IPS DF 4.7 (cell line): ENCODE data around the gene GALNT5.
"Not testable (repeated sequence)": the region's sequence is repeated elsewhere in the genome, so short reads cannot be mapped to it uniquely, and the experiment has no call there.

ENCODE experiments used
- DNase-seq: peaks from one replicate; pipeline ENCODE4 v3.0.0-alpha.2; 2013; ENCODE audit warnings: low spot score; ENCODE audit errors: extremely low read depth

Gene GALNT5, protein sequence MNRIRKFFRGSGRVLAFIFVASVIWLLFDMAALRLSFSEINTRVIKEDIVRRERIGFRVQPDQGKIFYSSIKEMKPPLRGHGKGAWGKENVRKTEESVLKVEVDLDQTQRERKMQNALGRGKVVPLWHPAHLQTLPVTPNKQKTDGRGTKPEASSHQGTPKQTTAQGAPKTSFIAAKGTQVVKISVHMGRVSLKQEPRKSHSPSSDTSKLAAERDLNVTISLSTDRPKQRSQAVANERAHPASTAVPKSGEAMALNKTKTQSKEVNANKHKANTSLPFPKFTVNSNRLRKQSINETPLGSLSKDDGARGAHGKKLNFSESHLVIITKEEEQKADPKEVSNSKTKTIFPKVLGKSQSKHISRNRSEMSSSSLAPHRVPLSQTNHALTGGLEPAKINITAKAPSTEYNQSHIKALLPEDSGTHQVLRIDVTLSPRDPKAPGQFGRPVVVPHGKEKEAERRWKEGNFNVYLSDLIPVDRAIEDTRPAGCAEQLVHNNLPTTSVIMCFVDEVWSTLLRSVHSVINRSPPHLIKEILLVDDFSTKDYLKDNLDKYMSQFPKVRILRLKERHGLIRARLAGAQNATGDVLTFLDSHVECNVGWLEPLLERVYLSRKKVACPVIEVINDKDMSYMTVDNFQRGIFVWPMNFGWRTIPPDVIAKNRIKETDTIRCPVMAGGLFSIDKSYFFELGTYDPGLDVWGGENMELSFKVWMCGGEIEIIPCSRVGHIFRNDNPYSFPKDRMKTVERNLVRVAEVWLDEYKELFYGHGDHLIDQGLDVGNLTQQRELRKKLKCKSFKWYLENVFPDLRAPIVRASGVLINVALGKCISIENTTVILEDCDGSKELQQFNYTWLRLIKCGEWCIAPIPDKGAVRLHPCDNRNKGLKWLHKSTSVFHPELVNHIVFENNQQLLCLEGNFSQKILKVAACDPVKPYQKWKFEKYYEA

DNA sequence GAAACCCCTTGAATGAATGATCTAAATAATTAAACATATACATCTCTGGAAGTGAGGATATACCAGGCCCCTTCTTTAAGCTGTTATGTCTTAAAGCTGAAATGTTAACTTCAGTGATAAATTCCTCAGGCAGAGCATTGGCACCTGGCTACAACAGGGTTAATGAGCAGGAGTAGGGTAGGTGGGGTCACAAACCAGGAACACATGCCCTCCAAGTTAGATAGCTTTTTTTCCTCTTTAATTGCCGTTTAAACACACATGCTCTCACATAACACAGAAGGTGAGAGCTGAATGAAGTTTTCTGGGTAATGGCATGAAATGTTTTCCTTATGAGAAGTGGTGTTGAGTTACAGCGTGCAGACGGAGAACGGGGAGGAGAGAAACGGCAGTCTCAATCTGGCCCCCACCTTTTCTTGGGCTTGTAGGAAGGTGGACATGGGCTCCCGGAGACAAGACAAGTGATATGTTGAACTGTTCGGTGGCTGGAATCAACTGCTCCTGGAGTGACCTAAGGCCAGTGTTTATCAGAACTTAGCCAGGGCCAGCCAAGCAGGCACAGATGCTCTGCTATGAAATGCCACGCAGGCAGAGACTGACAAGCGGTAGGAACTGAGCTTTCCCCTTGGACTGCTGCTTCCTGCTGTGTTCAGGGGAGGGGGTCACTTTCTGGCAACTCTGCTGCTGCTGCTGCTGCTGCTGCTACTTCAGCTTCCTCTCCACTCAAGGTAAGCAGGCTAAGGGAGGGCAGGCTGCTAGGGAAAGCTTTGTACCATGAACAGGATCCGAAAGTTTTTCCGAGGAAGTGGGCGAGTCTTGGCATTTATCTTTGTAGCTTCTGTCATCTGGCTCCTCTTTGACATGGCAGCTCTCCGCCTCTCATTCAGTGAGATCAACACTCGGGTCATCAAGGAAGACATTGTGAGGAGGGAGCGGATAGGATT, at the start of gene GALNT5:
Gene GALNT5 (plus strand): TSS at position 394 of the 941 bp plus-strand sequence. CDS start 378 bp downstream, at position 772.
- DNase-seq = no peak

GRCh38 chr2:157216286-157216965, 41.1 kb upstream of the GALNT5 start:
- no peak for DNase-seq

- DNase-seq = no peak
Measured at GRCh38 chr2:157217409-157217808, 40.1 kb upstream of the GALNT5 start.

- DNase-seq = no peak
Measured at GRCh38 chr2:157218911-157219310, 38.6 kb upstream of the GALNT5 start.

- no peak for DNase-seq
Measured at GRCh38 chr2:157220502-157220901, 37.0 kb upstream of the GALNT5 start.

DNA sequence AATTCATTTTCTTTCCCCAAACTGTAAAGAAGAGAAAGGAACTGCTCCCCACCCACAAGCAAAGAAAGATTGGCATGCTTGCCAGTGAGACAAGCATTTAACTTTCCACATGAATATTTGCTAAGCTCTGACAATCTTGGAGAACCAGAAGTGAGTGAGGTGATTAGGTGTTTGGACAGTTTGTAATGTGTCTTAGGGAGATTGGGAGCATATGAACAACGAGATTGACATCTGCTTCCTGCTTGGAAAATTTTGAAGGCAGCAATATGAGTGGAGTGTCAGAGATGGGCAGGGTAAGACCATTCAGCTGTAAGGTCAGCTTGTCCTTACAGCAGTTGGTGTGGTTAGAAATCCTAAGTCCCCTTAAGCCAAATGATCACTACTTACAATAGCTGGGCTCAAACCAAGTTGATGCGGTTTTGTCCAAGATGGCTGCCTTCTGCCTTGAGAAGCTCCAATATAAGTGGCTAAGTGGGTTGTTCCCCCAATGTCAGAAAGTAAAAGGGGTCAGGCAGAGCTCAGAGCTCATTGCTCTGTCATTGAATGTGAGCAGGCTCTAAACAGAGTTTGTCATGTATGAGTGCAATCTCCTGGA, 36.0 kb upstream of the GALNT5 start:
- no peak for DNase-seq

- no peak for DNase-seq
Measured at GRCh38 chr2:157223624-157224205, 33.8 kb upstream of the GALNT5 start.

GRCh38 chr2:157224448-157224847, 33.1 kb upstream of the GALNT5 start:
- not testable (repeated sequence) for DNase-seq

DNA sequence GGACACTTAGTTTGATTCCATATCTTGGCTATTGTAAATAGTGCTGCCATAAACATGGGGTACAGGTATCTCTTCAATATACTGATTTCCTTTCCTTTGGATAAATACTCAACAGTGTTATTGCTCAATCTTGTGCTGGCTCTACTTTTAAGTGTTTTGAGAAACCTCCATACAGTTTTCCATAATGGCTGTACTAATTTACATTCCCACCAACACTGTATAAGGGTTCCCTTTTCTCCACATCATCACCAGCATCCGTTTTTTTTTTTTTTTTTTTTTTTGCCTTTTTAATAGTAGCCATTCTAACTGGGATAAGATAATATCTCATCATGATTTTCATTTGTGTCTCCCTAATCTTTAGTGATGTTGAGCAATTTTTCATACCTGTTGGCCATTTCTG, 29.9 kb upstream of the GALNT5 start:
- DNase-seq = no peak

GRCh38 chr2:157228946-157229345, 28.6 kb upstream of the GALNT5 start:
- DNase-seq = no peak

DNA sequence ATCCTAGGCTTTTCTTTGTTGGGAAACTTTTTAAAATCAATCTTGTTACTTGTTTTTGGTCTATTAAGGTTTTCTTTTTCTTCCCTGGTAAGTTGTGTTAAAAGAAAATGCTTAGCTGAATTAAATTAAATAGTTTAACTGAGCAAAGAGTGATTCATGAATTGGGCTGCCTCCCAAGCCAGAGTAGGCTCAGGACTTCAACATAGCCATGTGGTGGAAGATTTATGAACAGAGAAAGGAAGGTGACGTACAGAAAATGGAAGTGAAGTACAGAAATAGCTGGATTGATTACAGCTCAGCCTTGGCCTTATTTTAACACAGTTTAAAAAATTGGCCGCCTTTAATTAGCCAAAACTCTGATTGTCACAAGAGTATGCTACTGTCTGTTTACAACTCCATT, 27.9 kb upstream of the GALNT5 start:
- DNase-seq = no peak

- DNase-seq = no peak
Measured at GRCh38 chr2:157231476-157231875, 26.0 kb upstream of the GALNT5 start.

GRCh38 chr2:157233506-157233905, 24.0 kb upstream of the GALNT5 start:
- DNase-seq = no peak

GRCh38 chr2:157236404-157236803, 21.1 kb upstream of the GALNT5 start:
- no peak for DNase-seq

DNA sequence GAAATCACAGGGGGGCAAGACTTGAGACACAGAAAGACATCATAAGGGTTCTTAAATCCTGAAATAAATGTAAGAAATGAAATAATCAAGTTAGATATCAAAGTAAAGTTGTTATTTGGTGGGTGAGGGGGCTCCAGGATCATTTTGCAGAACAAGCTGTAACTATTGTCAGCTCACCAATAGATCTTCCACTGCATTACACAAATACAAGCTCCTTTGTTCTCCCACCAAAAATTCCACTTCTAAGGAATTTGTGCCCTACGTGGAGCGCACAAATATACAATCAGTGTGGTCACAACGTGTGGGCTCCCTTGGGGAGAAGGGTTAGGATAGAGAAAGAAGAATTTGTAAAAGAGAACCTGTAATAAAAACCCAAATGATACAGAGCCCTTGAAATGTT, 19.2 kb upstream of the GALNT5 start:
- no peak for DNase-seq

- DNase-seq = no peak
Measured at GRCh38 chr2:157244691-157245090, 12.8 kb upstream of the GALNT5 start.

- no peak for DNase-seq
Measured at GRCh38 chr2:157245144-157245840, 12.2 kb upstream of the GALNT5 start.

GRCh38 chr2:157245846-157246764, 11.4 kb upstream of the GALNT5 start:
- DNase-seq = no peak
